Uterus (tissue), 4 donors: ENCODE measurements around the gene LDLRAD4. TPM values are rescaled to one million over a fixed set of nuclear protein-coding genes. Genes with fewer than 3 reads are reported as not detected.

Experiments used
- DNase-seq, 2 donors: peaks; one replicate each; pipeline ENCODE4 v3.0.0-alpha.2; 2019 to 2020
- H3K27ac ChIP-seq, 2 donors: fragments of 200-600 bp; sonication (generic); 1 replicate in 1 of 2; 2 replicates in 1 of 2; pipeline ENCODE4 v1.5.1; 2016 to 2018
- H3K27me3 ChIP-seq, 2 donors: fragments of 200-600 bp; sonication (generic); one replicate each; pipeline ENCODE4 v1.5.1; 2018 to 2019; ENCODE audit warnings: control low read depth in 1 of 2
- H3K36me3 ChIP-seq, 2 donors: fragments of 200-600 bp; sonication (generic); one replicate each; pipeline ENCODE4 v1.5.1; 2019; ENCODE audit warnings: control low read depth in 1 of 2
- H3K4me1 ChIP-seq, 2 donors: fragments of 200-600 bp; sonication (generic); one replicate each; pipeline ENCODE4 v1.5.1; 2018 to 2019; ENCODE audit warnings: control low read depth in 1 of 2
- H3K4me3 ChIP-seq, 2 donors: fragments of 200-600 bp; sonication (generic); 1 replicate in 1 of 2; 2 replicates in 1 of 2; pipeline ENCODE4 v1.5.1; 2018 to 2019; ENCODE audit warnings: mild to moderate bottlenecking in 1 of 2
- H3K9me3 ChIP-seq, 2 donors: fragments of 200-600 bp; sonication (generic); one replicate each; pipeline ENCODE4 v1.5.1; 2019; ENCODE audit warnings: control low read depth in 1 of 2
- CTCF ChIP-seq, 4 experiments: fragments of 200-600 bp in 2 of 4; fragments of 450-650 bp in 2 of 4; sonication (generic) in 2 of 4; IDR thresholded peaks; one replicate each; pipeline ENCODE4 v1.5.1; 2016 to 2019; ENCODE audit warnings: antibody characterized with exemption in 4 of 4, mild to moderate bottlenecking in 2 of 4, moderate library complexity in 1 of 4
- POLR2A ChIP-seq, 2 donors: fragments of 450-650 bp; IDR thresholded peaks; one replicate each; pipeline ENCODE4 v1.6.1; 2016; ENCODE audit warnings: antibody characterized with exemption in 2 of 2, mild to moderate bottlenecking in 1 of 2, moderate library complexity in 1 of 2
- intact Hi-C: fragments of 100-400 bp; cut with DNase I; formaldehyde crosslinking; loops from one replicate; pipeline ENCODE4 v1.15.1; 2023; ENCODE audit warnings: low total_unique reads
- total RNA-seq, 4 donors: library from RNA; depleted of rRNA in 3 of 4; stranded (reverse); fragments of >200 nt in 3 of 4; gene quantifications; one replicate each; pipeline versions ENCODE4 v1.1.0 to v1.2.4, GENCODE V29; 2014 to 2023
- donor health status: DM: yes; HTN: yes; CAD: no.

Gene LDLRAD4
- total RNA-seq, 4 donors from 2014 or later = 23.8 to 82.2 (median 39.3) TPM

DNA sequence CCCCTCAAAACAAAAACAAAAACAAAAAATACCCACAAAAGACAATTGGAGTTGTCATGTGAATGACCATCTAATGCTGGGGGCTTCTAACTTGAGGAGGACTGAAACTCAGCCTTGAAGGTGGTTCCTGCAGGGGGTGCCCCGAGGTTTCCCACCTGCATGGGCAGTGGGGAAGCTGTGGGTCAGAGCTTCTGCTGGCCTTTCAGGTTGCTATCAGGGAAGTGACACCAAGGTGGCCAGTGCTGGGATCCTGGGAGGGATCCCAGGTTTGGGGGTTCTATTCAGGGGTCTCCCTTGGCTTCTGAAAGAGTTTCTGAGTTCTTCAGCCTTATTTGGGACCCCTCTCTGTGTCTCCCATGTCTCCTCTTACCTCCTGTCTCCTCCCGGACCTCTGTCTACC, 62.8 kb downstream of the LDLRAD4 start:
- intact Hi-C loops = no loop called here

DNA sequence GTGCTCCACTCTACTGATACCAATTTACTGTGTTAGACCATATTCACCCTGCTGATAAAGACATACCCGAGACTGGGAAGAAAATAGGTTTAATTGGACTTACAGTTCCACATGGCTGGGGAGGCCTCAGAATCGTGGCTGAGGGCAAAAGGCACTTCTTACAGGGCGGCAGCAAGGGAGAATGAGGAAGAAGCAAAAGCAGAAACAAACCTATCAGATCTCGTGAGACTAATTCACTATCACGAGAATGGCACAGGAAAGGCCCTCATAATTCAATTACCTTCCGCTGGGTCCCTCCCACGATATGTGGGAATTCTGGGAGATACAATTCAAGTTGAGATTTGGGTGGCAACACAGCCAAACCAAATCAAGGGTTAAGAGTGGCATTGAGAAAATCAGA, 65.2 kb downstream of the LDLRAD4 start:
- Histone ChIP-seq H3K9me3 (no peaks in the 10 kb centered on the region), H3K27ac (no peak overlapping the region), H3K4me1 (no peaks in the 10 kb centered on the region), H3K27me3 (no peaks in the 10 kb centered on the region), H3K36me3 (no peaks in the 10 kb centered on the region), H3K4me3 (no peak overlapping the region)
- intact Hi-C loops = no loop called here
- DNase-seq = no peak
- no peak for TF ChIP-seq POLR2A (IDR thresholded peaks at IDR 0.05)
- no peak for TF ChIP-seq CTCF (IDR thresholded peaks at IDR 0.05)

More for the DNA sequence above, 62.8 kb downstream of the LDLRAD4 start:
- Histone ChIP-seq H3K27me3 (no peaks in the 10 kb centered on the region), H3K4me3 (no peak overlapping the region), H3K27ac (no peak overlapping the region), H3K4me1 (no peaks in the 10 kb centered on the region), H3K36me3 (no peaks in the 10 kb centered on the region), H3K9me3 (no peaks in the 10 kb centered on the region)
- no peak for DNase-seq
- no peak for TF ChIP-seq CTCF (IDR thresholded peaks at IDR 0.05)
- no peak for TF ChIP-seq POLR2A (IDR thresholded peaks at IDR 0.05)

DNA sequence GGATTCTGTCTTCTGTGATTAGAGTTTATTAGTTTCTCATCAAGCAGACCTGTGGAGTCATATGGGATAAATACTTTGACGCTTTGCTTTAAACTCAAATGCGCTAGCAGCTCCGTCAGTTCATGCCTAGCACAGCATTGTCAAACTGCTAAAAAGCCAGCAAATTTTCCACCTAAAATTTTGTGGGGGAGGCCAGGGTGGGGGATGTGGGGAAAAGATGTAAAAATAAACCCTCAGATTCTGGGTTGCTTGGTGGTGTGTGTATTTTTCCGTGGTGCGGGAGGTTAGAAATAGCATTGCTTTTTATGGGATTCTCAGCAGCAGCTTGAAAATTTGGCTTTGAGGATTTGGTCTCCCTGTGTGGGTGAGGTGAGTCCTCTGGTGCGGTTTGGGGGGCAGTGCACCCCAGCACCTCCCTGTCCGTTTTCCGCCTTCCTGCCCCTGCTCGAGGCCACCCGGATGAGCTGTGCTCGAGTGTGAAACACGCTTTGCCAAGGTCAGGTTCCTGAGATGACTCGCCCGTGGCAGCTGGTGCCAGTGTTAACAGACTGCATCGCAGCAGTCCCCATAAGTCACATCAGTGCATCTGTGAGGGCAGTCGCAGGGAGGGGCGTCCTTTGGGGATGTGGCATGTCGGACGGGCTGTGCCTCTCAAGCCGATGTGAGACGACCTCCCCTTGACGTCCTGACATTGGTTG, 65.9 kb downstream of the LDLRAD4 start:
- DNase-seq = no peak
- Histone ChIP-seq H3K36me3 (no peaks in the 10 kb centered on the region), H3K9me3 (no peaks in the 10 kb centered on the region), H3K27me3 (no peaks in the 10 kb centered on the region), H3K27ac (no peak overlapping the region), H3K4me3 (no peak overlapping the region), H3K4me1 (no peaks in the 10 kb centered on the region)
- intact Hi-C loops = no loop called here
- TF ChIP-seq CTCF (IDR thresholded peaks at IDR 0.05) (no peak), POLR2A (IDR thresholded peaks at IDR 0.05) (no peak)

- DNase-seq = no peak
- intact Hi-C loops = no loop called here
- no peaks in the 10 kb centered on the region for H3K36me3 ChIP-seq
- H3K4me1 ChIP-seq = no peaks in the 10 kb centered on the region
- no peaks in the 10 kb centered on the region for H3K27me3 ChIP-seq
- no peak overlapping the region for H3K4me3 ChIP-seq
- no peak overlapping the region for H3K27ac ChIP-seq
- no peak for TF ChIP-seq CTCF (IDR thresholded peaks at IDR 0.05)
- no peaks in the 10 kb centered on the region for H3K9me3 ChIP-seq
These were observed 67.3 kb downstream of the LDLRAD4 start for GRCh38 chr18:13285874-13286273.

DNA sequence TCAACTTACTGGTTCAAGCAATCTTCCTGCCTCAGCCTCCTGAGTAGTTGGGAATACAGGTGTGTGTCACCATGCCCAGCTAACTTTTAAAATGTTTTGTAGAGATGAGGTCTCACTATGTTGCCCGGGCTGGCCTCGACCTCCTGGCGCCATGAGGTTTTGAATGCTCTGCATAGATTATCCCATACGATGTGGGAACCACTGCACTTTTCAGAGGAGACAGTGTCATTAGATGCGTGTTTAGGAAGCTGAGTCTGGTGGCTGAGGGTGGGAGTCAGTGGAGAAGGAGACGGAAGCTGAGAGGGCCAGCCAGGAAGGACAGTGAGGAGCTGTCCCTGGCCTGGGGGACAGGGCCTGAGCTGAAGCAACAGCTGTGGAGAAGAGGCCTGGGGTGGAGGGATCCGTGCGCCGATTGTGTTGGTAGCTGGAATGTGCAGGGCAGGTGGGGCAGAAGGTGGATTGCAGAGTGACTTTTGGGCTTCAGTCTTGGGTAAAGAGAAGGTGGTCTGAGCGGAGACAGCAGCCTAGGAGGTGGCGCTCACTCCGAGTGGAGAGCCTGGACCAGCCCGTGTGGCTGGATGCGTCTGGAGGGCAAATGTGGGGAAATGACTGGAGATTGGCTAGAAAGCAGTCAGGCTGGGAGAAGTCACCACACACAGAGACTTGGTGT, 68.0 kb downstream of the LDLRAD4 start:
- H3K4me1 ChIP-seq = no peaks in the 10 kb centered on the region
- intact Hi-C loops = no loop called here
- H3K9me3 ChIP-seq = no peaks in the 10 kb centered on the region
- H3K4me3 ChIP-seq = no peak overlapping the region
- no peaks in the 10 kb centered on the region for H3K27me3 ChIP-seq
- TF ChIP-seq CTCF (IDR thresholded peaks at IDR 0.05) (no peak), POLR2A (IDR thresholded peaks at IDR 0.05) (no peak)
- DNase-seq = no peak
- H3K36me3 ChIP-seq = no peaks in the 10 kb centered on the region
- H3K27ac ChIP-seq = no peak overlapping the region
